Measurements from ENCODE around the gene F5. TPM values are rescaled to one million over a fixed set of nuclear protein-coding genes. Genes with fewer than 3 reads are reported as not detected.

Gene F5
- total and polyA plus RNA-seq, 7 donors = under 0.01 to 1.0 (median 0.54) TPM; not detected in 2

DNA sequence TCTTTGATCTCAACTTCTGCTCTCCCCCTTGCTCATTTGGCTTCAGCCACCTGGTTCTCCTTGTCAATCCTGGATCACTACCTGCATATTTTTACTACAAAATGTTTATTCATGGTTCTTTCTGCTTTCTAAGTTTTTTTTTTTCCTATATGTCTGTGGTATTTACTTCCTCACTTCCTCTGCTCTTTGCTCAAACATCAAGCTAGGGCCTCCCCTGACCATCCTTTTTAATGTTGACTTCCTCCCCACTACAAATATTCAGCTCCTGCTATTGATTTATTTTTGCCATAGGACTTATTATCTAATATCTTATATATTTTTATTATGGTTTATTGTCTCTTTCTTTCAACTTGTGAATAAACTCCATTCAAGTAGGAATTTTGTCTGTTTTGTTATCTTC is 86.5 kb downstream of the F5 start:
- peaks cover 0 to 6% (median 0%) of the 10 kb centered on the region in 4 donors for H3K4me1 ChIP-seq
- H3K9me3 ChIP-seq = no peaks in the 10 kb centered on the region
- DNase-seq = no peak
- intact Hi-C loops (cut with DNase I) = no loop called here
- H3K27ac ChIP-seq = no peak overlapping the region
- TF ChIP-seq POLR2A (IDR thresholded peaks at IDR 0.05) (no peak), EP300 (IDR thresholded peaks at IDR 0.05) (no peak)
- no peaks in the 10 kb centered on the region for H3K36me3 ChIP-seq
- H3K4me3 ChIP-seq = no peak overlapping the region
- H3K27me3 ChIP-seq = no peaks in the 10 kb centered on the region

DNA sequence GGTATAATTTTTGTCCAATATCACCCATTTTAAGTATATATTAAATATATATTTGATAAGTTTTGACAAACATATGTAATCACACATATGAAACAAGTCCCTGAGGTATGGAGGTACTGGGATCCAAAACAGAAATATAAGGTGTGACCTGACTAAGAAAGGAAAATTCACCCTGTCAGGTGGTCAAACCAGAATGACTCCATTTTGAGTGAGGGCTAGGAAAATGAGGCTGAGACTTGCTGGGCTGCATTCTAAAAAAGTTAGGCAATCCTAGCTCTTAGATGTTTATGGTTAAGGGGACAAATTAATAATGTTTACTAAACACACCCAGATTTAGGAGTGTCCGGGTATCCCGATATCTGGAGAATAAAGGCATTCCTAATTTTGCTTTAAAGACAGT is 89.0 kb downstream of the F5 start:
- Histone ChIP-seq H3K4me1 (peaks cover 0 to 6% (median 0%) of the 10 kb centered on the region in 4 donors), H3K9me3 (no peaks in the 10 kb centered on the region), H3K36me3 (no peaks in the 10 kb centered on the region), H3K27me3 (no peaks in the 10 kb centered on the region), H3K4me3 (no peak overlapping the region), H3K27ac (no peak overlapping the region)
- TF ChIP-seq POLR2A (IDR thresholded peaks at IDR 0.05) = no peak
- TF ChIP-seq POLR2AphosphoS5 (IDR thresholded peaks at IDR 0.05) = no peak
- TF ChIP-seq, protein P1, sequence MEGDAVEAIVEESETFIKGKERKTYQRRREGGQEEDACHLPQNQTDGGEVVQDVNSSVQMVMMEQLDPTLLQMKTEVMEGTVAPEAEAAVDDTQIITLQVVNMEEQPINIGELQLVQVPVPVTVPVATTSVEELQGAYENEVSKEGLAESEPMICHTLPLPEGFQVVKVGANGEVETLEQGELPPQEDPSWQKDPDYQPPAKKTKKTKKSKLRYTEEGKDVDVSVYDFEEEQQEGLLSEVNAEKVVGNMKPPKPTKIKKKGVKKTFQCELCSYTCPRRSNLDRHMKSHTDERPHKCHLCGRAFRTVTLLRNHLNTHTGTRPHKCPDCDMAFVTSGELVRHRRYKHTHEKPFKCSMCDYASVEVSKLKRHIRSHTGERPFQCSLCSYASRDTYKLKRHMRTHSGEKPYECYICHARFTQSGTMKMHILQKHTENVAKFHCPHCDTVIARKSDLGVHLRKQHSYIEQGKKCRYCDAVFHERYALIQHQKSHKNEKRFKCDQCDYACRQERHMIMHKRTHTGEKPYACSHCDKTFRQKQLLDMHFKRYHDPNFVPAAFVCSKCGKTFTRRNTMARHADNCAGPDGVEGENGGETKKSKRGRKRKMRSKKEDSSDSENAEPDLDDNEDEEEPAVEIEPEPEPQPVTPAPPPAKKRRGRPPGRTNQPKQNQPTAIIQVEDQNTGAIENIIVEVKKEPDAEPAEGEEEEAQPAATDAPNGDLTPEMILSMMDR (IDR thresholded peaks at IDR 0.05) = no peak
- no peak for TF ChIP-seq EP300 (IDR thresholded peaks at IDR 0.05)
- intact Hi-C loops (cut with DNase I) = no loop called here
- WGBS, 2 donors = 94 to 97% methylated on average over 2 of the region's 2 CpGs
- DNase-seq = no peak

DNA sequence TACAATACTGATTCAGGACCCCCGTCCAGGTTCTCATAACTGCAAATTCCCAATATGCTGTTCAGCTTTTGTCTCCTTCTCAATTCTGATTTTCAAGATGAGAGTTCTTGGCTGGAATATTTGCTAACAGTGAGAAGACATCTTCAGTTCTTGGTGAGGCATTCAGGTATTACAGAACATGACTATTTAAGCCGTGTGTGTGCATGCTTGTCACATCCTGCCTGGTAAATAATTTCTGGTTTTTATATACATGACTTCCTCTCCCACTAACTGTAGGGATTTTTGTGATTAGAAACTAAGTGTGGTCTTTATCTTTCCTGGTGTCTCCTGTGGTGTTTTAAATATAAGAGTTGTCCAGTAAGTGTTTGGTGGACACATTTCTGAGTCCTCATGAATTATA is 90.4 kb downstream of the F5 start:
- Histone ChIP-seq H3K4me1 (peaks cover 0 to 6% (median 0%) of the 10 kb centered on the region in 4 donors), H3K4me3 (no peak overlapping the region), H3K36me3 (no peaks in the 10 kb centered on the region), H3K9me3 (no peaks in the 10 kb centered on the region), H3K27me3 (no peaks in the 10 kb centered on the region), H3K27ac (no peak overlapping the region)
- no peak for DNase-seq
- 56 to 63% methylated on average over 2 of the region's 2 CpGs for WGBS, 2 donors
- intact Hi-C loops (cut with DNase I) = no loop called here
- TF ChIP-seq, protein P1 (IDR thresholded peaks at IDR 0.05) = no peak
- TF ChIP-seq POLR2AphosphoS5 (IDR thresholded peaks at IDR 0.05) (no peak), EP300 (IDR thresholded peaks at IDR 0.05) (no peak), POLR2A (IDR thresholded peaks at IDR 0.05) (no peak)

DNA sequence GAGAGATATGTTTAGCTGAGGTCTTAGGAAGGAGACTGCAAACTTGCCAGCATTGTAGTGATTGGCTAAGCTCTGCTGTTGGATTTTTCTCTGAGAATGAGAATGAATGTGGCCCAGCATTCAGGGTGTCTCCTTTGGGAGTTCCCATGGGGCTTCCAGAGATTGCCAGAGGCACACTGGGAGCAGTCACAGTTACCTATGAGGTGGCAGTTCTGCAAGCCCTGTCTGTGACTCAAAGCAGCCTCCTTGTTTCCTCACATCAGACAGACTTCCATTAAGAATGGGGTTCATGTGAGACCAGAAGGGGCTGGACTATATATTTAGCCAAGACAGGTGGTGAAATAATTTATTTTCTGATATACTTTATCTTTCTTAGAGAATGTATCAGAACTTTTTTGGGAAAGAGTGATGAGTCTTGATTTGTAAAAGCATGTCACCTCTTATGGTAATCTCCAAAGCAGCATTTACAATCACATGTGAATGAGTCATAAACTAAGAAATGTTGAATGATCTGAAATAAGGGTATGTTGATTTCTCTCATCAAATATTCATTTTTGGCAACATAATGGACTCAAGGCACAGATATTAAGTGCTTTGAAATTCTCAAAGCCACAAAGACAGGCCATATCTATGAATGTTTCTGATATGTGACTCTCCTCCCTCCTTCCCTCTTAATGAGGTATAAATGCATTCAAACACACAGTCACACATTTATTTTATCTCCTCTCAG is 91.1 kb downstream of the F5 start:
- no peak for DNase-seq
- Histone ChIP-seq H3K27ac (no peak overlapping the region), H3K27me3 (no peaks in the 10 kb centered on the region), H3K4me1 (peaks cover 0 to 6% (median 0%) of the 10 kb centered on the region in 4 donors), H3K4me3 (no peak overlapping the region), H3K9me3 (no peaks in the 10 kb centered on the region), H3K36me3 (no peaks in the 10 kb centered on the region)
- no peak for TF ChIP-seq EP300 (IDR thresholded peaks at IDR 0.05)
- TF ChIP-seq POLR2A (IDR thresholded peaks at IDR 0.05) = no peak
- TF ChIP-seq POLR2AphosphoS5 (IDR thresholded peaks at IDR 0.05) = no peak
- TF ChIP-seq, protein P1 (IDR thresholded peaks at IDR 0.05) = no peak
- intact Hi-C loops (cut with DNase I) = no loop called here

DNA sequence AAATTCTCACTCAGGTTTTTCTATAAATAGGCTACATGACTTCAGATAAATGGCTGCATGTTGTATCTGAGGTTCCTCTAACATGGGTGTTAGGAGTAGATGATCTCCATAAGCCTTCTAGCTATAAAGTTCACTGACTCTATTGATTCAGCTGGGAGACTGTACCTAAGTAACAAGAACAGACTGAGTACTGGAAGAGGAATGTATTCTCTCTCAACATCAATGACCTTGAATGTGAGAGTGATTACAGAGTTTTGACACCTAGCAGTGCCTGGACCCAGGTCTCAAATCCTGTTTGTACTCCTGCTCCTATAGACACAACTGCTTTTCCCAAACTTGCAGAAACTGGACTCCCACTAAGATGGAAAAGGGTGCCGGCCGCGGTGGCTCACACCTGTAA is 91.9 kb downstream of the F5 start:
- DNase-seq = no peak
- 98% methylated on average over 3 of the region's 3 CpGs for WGBS, 2 donors

More for the DNA sequence above, 91.9 kb downstream of the F5 start:
- Histone ChIP-seq H3K4me1 (peaks cover 0 to 6% (median 0%) of the 10 kb centered on the region in 4 donors), H3K4me3 (no peak overlapping the region), H3K36me3 (no peaks in the 10 kb centered on the region), H3K27ac (no peak overlapping the region), H3K27me3 (no peaks in the 10 kb centered on the region), H3K9me3 (no peaks in the 10 kb centered on the region)
- intact Hi-C loops (cut with DNase I) = no loop called here
- TF ChIP-seq POLR2A (IDR thresholded peaks at IDR 0.05) (no peak), POLR2AphosphoS5 (IDR thresholded peaks at IDR 0.05) (no peak), EP300 (IDR thresholded peaks at IDR 0.05) (no peak)

Measured in sigmoid colon (tissue), 7 donors.